ENCODE results near the gene PADI1.

PADI1 gene

DNA sequence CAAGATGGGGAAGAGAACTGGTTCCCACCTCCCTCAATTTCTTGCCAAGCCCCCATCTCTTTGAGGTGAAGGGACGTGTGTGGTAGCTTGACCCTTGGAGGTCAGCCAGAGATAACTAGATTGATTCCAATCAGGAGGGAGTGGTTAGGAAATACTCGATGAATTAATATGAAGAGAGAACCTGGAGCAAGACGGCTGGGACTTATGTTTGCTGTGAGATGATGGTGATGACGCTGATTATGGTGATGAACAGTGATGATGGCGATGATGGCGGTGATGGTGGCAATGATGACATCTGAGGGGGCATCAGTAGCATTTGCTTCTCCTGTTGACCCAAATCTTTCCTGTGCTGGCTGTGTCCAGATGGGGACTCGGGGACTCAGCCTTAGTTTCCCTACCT, 724 bp downstream of the PADI1 start (continued):
- TF ChIP-seq, protein P1, sequence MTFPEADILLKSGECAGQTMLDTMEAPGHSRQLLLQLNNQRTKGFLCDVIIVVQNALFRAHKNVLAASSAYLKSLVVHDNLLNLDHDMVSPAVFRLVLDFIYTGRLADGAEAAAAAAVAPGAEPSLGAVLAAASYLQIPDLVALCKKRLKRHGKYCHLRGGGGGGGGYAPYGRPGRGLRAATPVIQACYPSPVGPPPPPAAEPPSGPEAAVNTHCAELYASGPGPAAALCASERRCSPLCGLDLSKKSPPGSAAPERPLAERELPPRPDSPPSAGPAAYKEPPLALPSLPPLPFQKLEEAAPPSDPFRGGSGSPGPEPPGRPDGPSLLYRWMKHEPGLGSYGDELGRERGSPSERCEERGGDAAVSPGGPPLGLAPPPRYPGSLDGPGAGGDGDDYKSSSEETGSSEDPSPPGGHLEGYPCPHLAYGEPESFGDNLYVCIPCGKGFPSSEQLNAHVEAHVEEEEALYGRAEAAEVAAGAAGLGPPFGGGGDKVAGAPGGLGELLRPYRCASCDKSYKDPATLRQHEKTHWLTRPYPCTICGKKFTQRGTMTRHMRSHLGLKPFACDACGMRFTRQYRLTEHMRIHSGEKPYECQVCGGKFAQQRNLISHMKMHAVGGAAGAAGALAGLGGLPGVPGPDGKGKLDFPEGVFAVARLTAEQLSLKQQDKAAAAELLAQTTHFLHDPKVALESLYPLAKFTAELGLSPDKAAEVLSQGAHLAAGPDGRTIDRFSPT (tag by site-specific recombination; IDR thresholded peaks at IDR 0.05), result no peak
- TF ChIP-seq, protein P2, sequence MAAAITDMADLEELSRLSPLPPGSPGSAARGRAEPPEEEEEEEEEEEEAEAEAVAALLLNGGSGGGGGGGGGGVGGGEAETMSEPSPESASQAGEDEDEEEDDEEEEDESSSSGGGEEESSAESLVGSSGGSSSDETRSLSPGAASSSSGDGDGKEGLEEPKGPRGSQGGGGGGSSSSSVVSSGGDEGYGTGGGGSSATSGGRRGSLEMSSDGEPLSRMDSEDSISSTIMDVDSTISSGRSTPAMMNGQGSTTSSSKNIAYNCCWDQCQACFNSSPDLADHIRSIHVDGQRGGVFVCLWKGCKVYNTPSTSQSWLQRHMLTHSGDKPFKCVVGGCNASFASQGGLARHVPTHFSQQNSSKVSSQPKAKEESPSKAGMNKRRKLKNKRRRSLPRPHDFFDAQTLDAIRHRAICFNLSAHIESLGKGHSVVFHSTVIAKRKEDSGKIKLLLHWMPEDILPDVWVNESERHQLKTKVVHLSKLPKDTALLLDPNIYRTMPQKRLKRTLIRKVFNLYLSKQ (tag by site-specific recombination; IDR thresholded peaks at IDR 0.05; ENCODE audit: borderline replicate concordance), result no peak

DNA sequence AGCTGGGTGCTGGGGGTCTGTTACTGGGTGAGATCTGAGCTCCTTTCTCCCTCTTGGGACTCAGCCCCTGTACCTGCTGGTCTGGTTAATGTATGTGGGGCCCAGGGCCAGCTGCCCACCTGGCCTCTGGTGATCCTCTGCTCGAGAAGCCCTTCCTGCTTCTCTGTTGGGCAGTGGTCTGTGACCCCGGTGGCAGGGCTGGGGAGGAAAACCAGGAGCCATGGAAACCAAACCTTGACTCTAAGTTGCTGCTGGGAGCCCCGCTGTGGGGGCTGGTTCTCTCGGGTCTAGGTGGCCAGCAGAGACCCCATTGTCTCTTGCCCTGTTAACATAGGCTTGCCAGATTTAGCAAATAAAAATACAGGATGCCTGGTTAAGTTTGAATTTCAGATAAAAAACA, 1.3 kb downstream of the PADI1 start:
- H3K4me3 ChIP-seq (ENCODE audit: low read depth, low read length), result no peak overlapping the region
- POLR2A ChIA-PET, result no interaction called here
- TF ChIP-seq, protein P3, sequence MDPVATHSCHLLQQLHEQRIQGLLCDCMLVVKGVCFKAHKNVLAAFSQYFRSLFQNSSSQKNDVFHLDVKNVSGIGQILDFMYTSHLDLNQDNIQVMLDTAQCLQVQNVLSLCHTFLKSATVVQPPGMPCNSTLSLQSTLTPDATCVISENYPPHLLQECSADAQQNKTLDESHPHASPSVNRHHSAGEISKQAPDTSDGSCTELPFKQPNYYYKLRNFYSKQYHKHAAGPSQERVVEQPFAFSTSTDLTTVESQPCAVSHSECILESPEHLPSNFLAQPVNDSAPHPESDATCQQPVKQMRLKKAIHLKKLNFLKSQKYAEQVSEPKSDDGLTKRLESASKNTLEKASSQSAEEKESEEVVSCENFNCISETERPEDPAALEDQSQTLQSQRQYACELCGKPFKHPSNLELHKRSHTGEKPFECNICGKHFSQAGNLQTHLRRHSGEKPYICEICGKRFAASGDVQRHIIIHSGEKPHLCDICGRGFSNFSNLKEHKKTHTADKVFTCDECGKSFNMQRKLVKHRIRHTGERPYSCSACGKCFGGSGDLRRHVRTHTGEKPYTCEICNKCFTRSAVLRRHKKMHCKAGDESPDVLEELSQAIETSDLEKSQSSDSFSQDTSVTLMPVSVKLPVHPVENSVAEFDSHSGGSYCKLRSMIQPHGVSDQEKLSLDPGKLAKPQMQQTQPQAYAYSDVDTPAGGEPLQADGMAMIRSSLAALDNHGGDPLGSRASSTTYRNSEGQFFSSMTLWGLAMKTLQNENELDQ (tag by site-specific recombination; IDR thresholded peaks at IDR 0.05; ENCODE audit: low read depth), result no peak
- no peak for TF ChIP-seq ZBTB8A (tag by site-specific recombination; IDR thresholded peaks at IDR 0.05)
- TF ChIP-seq KLF10 (tag by site-specific recombination; IDR thresholded peaks at IDR 0.05), result no peak
- no peak for TF ChIP-seq ZXDB (tag by site-specific recombination; IDR thresholded peaks at IDR 0.05)
- TF ChIP-seq, protein P4, sequence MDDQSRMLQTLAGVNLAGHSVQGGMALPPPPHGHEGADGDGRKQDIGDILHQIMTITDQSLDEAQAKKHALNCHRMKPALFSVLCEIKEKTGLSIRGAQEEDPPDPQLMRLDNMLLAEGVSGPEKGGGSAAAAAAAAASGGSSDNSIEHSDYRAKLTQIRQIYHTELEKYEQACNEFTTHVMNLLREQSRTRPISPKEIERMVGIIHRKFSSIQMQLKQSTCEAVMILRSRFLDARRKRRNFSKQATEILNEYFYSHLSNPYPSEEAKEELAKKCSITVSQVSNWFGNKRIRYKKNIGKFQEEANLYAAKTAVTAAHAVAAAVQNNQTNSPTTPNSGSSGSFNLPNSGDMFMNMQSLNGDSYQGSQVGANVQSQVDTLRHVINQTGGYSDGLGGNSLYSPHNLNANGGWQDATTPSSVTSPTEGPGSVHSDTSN (CRISPR knock-in tag; IDR thresholded peaks at IDR 0.05), result no peak
- TF ChIP-seq, protein P5, sequence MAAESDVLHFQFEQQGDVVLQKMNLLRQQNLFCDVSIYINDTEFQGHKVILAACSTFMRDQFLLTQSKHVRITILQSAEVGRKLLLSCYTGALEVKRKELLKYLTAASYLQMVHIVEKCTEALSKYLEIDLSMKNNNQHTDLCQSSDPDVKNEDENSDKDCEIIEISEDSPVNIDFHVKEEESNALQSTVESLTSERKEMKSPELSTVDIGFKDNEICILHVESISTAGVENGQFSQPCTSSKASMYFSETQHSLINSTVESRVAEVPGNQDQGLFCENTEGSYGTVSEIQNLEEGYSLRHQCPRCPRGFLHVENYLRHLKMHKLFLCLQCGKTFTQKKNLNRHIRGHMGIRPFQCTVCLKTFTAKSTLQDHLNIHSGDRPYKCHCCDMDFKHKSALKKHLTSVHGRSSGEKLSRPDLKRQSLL (tag by site-specific recombination; IDR thresholded peaks at IDR 0.05), result no peak
- no peak for TF ChIP-seq ZFP41 (tag by site-specific recombination; IDR thresholded peaks at IDR 0.05; ENCODE audit: borderline replicate concordance)
- TF ChIP-seq, protein P6, sequence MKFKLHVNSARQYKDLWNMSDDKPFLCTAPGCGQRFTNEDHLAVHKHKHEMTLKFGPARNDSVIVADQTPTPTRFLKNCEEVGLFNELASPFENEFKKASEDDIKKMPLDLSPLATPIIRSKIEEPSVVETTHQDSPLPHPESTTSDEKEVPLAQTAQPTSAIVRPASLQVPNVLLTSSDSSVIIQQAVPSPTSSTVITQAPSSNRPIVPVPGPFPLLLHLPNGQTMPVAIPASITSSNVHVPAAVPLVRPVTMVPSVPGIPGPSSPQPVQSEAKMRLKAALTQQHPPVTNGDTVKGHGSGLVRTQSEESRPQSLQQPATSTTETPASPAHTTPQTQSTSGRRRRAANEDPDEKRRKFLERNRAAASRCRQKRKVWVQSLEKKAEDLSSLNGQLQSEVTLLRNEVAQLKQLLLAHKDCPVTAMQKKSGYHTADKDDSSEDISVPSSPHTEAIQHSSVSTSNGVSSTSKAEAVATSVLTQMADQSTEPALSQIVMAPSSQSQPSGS (tag by site-specific recombination; IDR thresholded peaks at IDR 0.05; ENCODE audit: low read depth), result no peak
- TF ChIP-seq ZNF777 (tag by site-specific recombination; IDR thresholded peaks at IDR 0.05; ENCODE audit: borderline replicate concordance), result no peak
- no peak for TF ChIP-seq EGR2 (tag by site-specific recombination; IDR thresholded peaks at IDR 0.05; ENCODE audit: low read depth)
- TF ChIP-seq ZNF423 (tag by site-specific recombination; IDR thresholded peaks at IDR 0.05), result no peak
- TF ChIP-seq, protein P7, sequence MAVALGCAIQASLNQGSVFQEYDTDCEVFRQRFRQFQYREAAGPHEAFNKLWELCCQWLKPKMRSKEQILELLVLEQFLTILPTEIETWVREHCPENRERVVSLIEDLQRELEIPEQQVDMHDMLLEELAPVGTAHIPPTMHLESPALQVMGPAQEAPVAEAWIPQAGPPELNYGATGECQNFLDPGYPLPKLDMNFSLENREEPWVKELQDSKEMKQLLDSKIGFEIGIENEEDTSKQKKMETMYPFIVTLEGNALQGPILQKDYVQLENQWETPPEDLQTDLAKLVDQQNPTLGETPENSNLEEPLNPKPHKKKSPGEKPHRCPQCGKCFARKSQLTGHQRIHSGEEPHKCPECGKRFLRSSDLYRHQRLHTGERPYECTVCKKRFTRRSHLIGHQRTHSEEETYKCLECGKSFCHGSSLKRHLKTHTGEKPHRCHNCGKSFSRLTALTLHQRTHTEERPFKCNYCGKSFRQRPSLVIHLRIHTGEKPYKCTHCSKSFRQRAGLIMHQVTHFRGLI (tag by site-specific recombination; IDR thresholded peaks at IDR 0.05), result no peak
- no peak for TF ChIP-seq ZNF514 (tag by site-specific recombination; IDR thresholded peaks at IDR 0.05)
- H3K27ac ChIP-seq (ENCODE audit: extremely low read depth, low read depth, low read length), result no peak overlapping the region
- no peaks in the 10 kb centered on the region for H3K9me3 ChIP-seq (ENCODE audit: control insufficient read depth, insufficient read depth, low read depth, low read length)
- CTCF ChIA-PET, result interaction anchor here (0.6 to 0.9 kb wide), 2 partner anchors 30 to 220 kb away, joined by 3 to 5 read pairs; no protein-coding TSS in a partner anchor
- H3K36me3 ChIP-seq (ENCODE audit: control insufficient read depth in 2 of 2, insufficient read depth in 1 of 2, low read length in 2 of 2), result no peaks in the 10 kb centered on the region
- H3K4me1 ChIP-seq (ENCODE audit: control insufficient read depth, insufficient read depth, low read length), result no peaks in the 10 kb centered on the region; the same call in 1 of the 2 replicates

Data from HEK293 (cell line).